B cell (primary cell): ENCODE data around the gene HYOU1. TPM values are rescaled to one million over a fixed set of nuclear protein-coding genes. Genes with fewer than 3 reads are reported as not detected.

ENCODE experiments used
- ATAC-seq: fragments of 200-7000 bp; cut with Tn5 transposase; one replicate; pipeline ENCODE4 v1.10.0; 2021; ENCODE audit warnings: low read depth, mild to moderate bottlenecking, moderate number of reproducible peaks, moderate library complexity
- CTCF ChIA-PET: fragments of 350-600 bp; sonication (Branson Sonifier 250); formaldehyde crosslinking; loops from one replicate; lab custom pipeline; 2021; ENCODE audit warnings: antibody characterized with exemption, inconsistent platforms; lab: Charles Lee
- POLR2A ChIA-PET: fragments of 350-600 bp; sonication (Branson Sonifier 250); formaldehyde crosslinking; loops from one replicate; lab custom pipeline; 2021; ENCODE audit warnings: antibody characterized with exemption; lab: Charles Lee
- DNase-seq: peaks from one replicate; pipeline ENCODE4 v3.0.0; 2013
- H2AFZ ChIP-seq: 2 replicates; pipeline ENCODE4 v1.6.1; 2012; ENCODE audit warnings: mild to moderate bottlenecking, low read depth, low read length; ENCODE audit not compliant: insufficient read depth, poor library complexity, severe bottlenecking
- H3K27ac ChIP-seq, 2 donors: 1 replicate in 1 of 2; 2 replicates in 1 of 2; pipeline ENCODE4 v1.5.1; 2012 to 2013; ENCODE audit warnings: low read length in 2 of 2, mild to moderate bottlenecking in 2 of 2, moderate library complexity in 1 of 2
- H3K27me3 ChIP-seq, 4 experiments: fragments of 200-600 bp in 1 of 4; sonication (generic) in 1 of 4; replicated peaks in 1 of 4; 1 replicate in 2 of 4; 2 replicates in 2 of 4; pipeline versions ENCODE4 v1.6.1 to v1.7.0; 2013 to 2016; ENCODE audit warnings: low read length in 3 of 4, mild to moderate bottlenecking in 2 of 4, mixed read lengths in 1 of 4, moderate library complexity in 1 of 4; ENCODE audit not compliant: insufficient read depth in 4 of 4, control insufficient read depth in 3 of 4; ENCODE audit errors: control extremely low read depth in 1 of 4
- H3K36me3 ChIP-seq, 2 experiments: replicated peaks in 1 of 2; 1 replicate in 1 of 2; 2 replicates in 1 of 2; pipeline versions ENCODE4 v1.6.1 to v1.7.1; 2013; ENCODE audit warnings: low read length in 1 of 2; ENCODE audit not compliant: insufficient read depth in 2 of 2, control insufficient read depth in 1 of 2; ENCODE audit errors: control extremely low read depth in 1 of 2, extremely low read depth in 1 of 2
- H3K4me1 ChIP-seq, 2 donors: fragments of 200-600 bp in 1 of 2; sonication (generic) in 1 of 2; 1 replicate in 1 of 2; 2 replicates in 1 of 2; pipeline versions ENCODE4 v1.5.1 to v1.6.1; 2013 to 2017; ENCODE audit warnings: low read length in 2 of 2; ENCODE audit not compliant: control insufficient read depth in 2 of 2, insufficient read depth in 2 of 2
- H3K4me2 ChIP-seq: replicated peaks from 2 replicates; pipeline ENCODE3; 2012; ENCODE audit warnings: mild to moderate bottlenecking, low read depth, low read length; ENCODE audit not compliant: poor library complexity, severe bottlenecking
- H3K4me3 ChIP-seq, 5 experiments: fragments of 200-600 bp in 1 of 5; sonication (generic) in 1 of 5; 1 replicate in 3 of 5; 2 replicates in 2 of 5; pipeline versions ENCODE4 v1.5.1 to v1.7.0; 2011 to 2016; ENCODE audit warnings: low read length in 4 of 5, mild to moderate bottlenecking in 4 of 5, low read depth in 2 of 5, control low read depth in 1 of 5, moderate library complexity in 1 of 5; ENCODE audit not compliant: insufficient read depth in 1 of 5; ENCODE audit errors: control extremely low read depth in 1 of 5, extremely low read depth in 1 of 5
- H3K79me2 ChIP-seq: fragments of 200-600 bp; sonication (generic); one replicate; pipeline ENCODE4 v1.6.0; 2016; ENCODE audit warnings: low read length; ENCODE audit not compliant: control insufficient read depth, insufficient read depth
- H3K9ac ChIP-seq: fragments of 200-600 bp; sonication (generic); 2 replicates; pipeline ENCODE4 v1.6.1; 2017; ENCODE audit warnings: mild to moderate bottlenecking, low read length, moderate library complexity
- H3K9me3 ChIP-seq, 3 donors: one replicate each; pipeline versions ENCODE4 v1.6.1 to v1.7.1; 2013; ENCODE audit warnings: low read length in 2 of 3; ENCODE audit not compliant: control insufficient read depth in 2 of 3, insufficient read depth in 1 of 3; ENCODE audit errors: control extremely low read depth in 1 of 3
- H4K20me1 ChIP-seq: 2 replicates; pipeline ENCODE4 v1.6.0; 2012; ENCODE audit warnings: mild to moderate bottlenecking, low read length; ENCODE audit not compliant: insufficient read depth, control insufficient read depth, poor library complexity, severe bottlenecking
- H3K27ac Mint-ChIP-seq: one replicate; pipeline ENCODE4 v1.8.0; 2021; ENCODE audit warnings: mixed read lengths
- H3K27me3 Mint-ChIP-seq: one replicate; pipeline ENCODE4 v1.8.0; 2021; ENCODE audit warnings: mixed read lengths
- H3K4me1 Mint-ChIP-seq: one replicate; pipeline ENCODE4 v1.8.0; 2021; ENCODE audit warnings: mixed read lengths
- H3K4me3 Mint-ChIP-seq: one replicate; pipeline ENCODE4 v1.8.0; 2021; ENCODE audit warnings: mixed read lengths
- H3K9me3 Mint-ChIP-seq: one replicate; pipeline ENCODE4 v1.8.0; 2022; ENCODE audit warnings: mixed read lengths; ENCODE audit not compliant: insufficient read depth
- EZH2 ChIP-seq: IDR thresholded peaks from 2 replicates; pipeline ENCODE4 v1.6.1; 2012; ENCODE audit warnings: borderline replicate concordance, low read depth, mild to moderate bottlenecking, moderate library complexity, low read length; ENCODE audit not compliant: insufficient read depth, poor library complexity, severe bottlenecking
- WGBS: methylation state at CpG from one replicate; pipeline ENCODE4 v1.1.5; 2013; ENCODE audit warnings: missing lambda C conversion rate; ENCODE audit not compliant: insufficient coverage; 5-methylcytosine and 5-hydroxymethylcytosine counted together
- intact Hi-C: fragments of 100-400 bp; cut with micrococcal nuclease; formaldehyde crosslinking; loops from one replicate; pipeline ENCODE4 v1.10.0; 2022
- polyA plus RNA-seq: library from polyadenylated mRNA; depleted of rRNA; stranded (reverse); fragments of >200 nt; gene quantifications from 2 replicates; pipeline ENCODE4 v1.2.3, GENCODE V29; 2012
- total RNA-seq, 2 donors: library from RNA; stranded (reverse); fragments of 120-200 nt in 1 of 2; gene quantifications; 1 replicate in 1 of 2; 2 replicates in 1 of 2; pipeline versions ENCODE4 v1.2.3 to v1.2.4, GENCODE V29; 2013 to 2022
- TF ChIP-seq, protein P1 (sequence below): fragments of 200-600 bp; IDR thresholded peaks from one replicate; pipeline ENCODE4 v1.8.0; 2022; ENCODE audit warnings: antibody characterized with exemption, mild to moderate bottlenecking

Gene HYOU1
- total and polyA plus RNA-seq, 2 donors (not counting 1 experiment from before 2014, with no cell fraction given), result 38.5 to 48.7 TPM

DNA sequence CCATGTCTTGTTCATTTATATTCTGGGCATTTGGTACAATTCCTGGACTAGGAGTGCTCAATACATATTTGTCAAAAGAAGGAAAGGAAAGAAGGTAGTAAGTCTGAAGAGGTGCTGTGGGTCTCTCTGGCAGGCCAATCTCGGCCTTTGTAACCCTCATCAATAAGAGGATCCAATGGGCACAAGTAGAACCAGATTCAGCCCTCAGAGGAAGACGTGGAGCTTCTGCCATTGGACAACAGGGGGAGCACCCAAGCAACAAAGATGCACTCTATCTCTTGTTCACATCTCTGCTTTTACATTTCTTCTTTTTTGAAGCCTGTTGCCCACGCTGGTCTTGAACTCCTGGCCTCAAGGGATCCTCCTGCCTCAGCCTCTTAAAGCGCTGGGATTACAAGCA is 8.4 kb upstream of the HYOU1 start:
- H3K4me3 Mint-ChIP-seq, result peak overlapping the region; percentile 30
- peak; percentile 55 for DNase-seq
- no peak for ATAC-seq
- Histone ChIP-seq H3K4me3 (no peak overlapping the region), H3K27ac (no peak overlapping the region), H3K27me3 (no peaks in the 10 kb centered on the region), H3K9ac (no peak overlapping the region), H2AFZ (no peak overlapping the region), H3K79me2 (peaks cover 87% of the 10 kb centered on the region), H3K36me3 (peaks cover 5 to 11% of the 10 kb centered on the region in 2 experiments), H3K4me2 (no peak overlapping the region), H4K20me1 (no peaks in the 10 kb centered on the region), H3K9me3 (no peaks in the 10 kb centered on the region), H3K4me1 (peaks cover 15 to 28% of the 10 kb centered on the region in 2 donors)
- ChIA-PET POLR2A (no interaction called here), CTCF (interaction anchor here (1.8 kb wide), 1 partner anchor 131 kb away, joined by 7 read pairs; no protein-coding TSS in a partner anchor)
- intact Hi-C loops, result no loop called here
- H3K9me3 Mint-ChIP-seq, result no peaks in the 10 kb centered on the region
- peak overlapping the region; percentile 73 for H3K27ac Mint-ChIP-seq
- TF ChIP-seq EZH2, result no peak
- TF ChIP-seq, protein P1, sequence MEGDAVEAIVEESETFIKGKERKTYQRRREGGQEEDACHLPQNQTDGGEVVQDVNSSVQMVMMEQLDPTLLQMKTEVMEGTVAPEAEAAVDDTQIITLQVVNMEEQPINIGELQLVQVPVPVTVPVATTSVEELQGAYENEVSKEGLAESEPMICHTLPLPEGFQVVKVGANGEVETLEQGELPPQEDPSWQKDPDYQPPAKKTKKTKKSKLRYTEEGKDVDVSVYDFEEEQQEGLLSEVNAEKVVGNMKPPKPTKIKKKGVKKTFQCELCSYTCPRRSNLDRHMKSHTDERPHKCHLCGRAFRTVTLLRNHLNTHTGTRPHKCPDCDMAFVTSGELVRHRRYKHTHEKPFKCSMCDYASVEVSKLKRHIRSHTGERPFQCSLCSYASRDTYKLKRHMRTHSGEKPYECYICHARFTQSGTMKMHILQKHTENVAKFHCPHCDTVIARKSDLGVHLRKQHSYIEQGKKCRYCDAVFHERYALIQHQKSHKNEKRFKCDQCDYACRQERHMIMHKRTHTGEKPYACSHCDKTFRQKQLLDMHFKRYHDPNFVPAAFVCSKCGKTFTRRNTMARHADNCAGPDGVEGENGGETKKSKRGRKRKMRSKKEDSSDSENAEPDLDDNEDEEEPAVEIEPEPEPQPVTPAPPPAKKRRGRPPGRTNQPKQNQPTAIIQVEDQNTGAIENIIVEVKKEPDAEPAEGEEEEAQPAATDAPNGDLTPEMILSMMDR, result peak; percentile 46
- WGBS, result 84% methylated on average over 4 of the region's 4 CpGs
- peaks cover 38% of the 10 kb centered on the region for H3K4me1 Mint-ChIP-seq
- H3K27me3 Mint-ChIP-seq, result no peaks in the 10 kb centered on the region

DNA sequence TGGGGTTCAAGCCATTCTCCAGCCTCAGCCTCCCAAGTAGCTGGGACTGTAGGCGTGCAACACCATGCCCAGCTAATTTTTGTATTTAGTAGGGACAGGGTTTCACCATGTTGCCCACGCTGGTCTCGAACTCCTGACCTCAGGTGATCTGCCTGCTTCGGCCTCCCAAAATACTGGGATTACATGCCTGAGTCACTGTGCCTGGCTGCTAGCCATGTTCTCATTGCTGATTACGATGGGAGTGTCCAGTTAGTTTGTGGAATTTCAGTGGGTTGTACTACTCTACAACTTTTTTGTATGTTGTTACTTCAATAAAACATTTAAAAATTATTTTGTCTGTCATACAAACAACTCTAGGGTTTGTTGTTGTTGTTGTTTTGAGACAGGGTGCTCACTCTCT is 5.8 kb upstream of the HYOU1 start:
- no peaks in the 10 kb centered on the region for H3K9me3 ChIP-seq
- Mint-ChIP-seq H3K27me3 (no peaks in the 10 kb centered on the region), H3K27ac (no peak overlapping the region), H3K9me3 (no peaks in the 10 kb centered on the region), H3K4me3 (no peak overlapping the region), H3K4me1 (peaks cover 30% of the 10 kb centered on the region)
- peaks cover 74% of the 10 kb centered on the region for H3K79me2 ChIP-seq
- POLR2A ChIA-PET, result interaction anchor here (1.0 kb wide), 1 partner anchor 11 kb away, joined by 4 read pairs; no protein-coding TSS in a partner anchor
- no peak overlapping the region for H3K9ac ChIP-seq
- H3K4me3 ChIP-seq, result no peak overlapping the region
- DNase-seq (no peak), ATAC-seq (no peak)
- H3K4me2 ChIP-seq, result no peak overlapping the region
- no peak overlapping the region for H3K27ac ChIP-seq
- TF ChIP-seq EZH2, result no peak
- TF ChIP-seq, protein P1, result no peak
- intact Hi-C loops, result no loop called here
- H3K36me3 ChIP-seq, result peaks cover 3 to 4% of the 10 kb centered on the region in 2 experiments
- 97% methylated on average over 4 of the region's 5 CpGs for WGBS
- CTCF ChIA-PET, result interaction anchor here (0.8 to 1.3 kb wide), 3 partner anchors 8 to 39 kb away, joined by 3 to 4 read pairs (median 3); partner anchors contain the start of gene DPAGT1
- H2AFZ ChIP-seq, result no peak overlapping the region
- H4K20me1 ChIP-seq, result no peaks in the 10 kb centered on the region
- H3K4me1 ChIP-seq, result peaks cover 12 to 20% of the 10 kb centered on the region in 2 donors
- H3K27me3 ChIP-seq, result no peaks in the 10 kb centered on the region
